ENCODE measurements around the gene NTPCR.

Gene NTPCR

GRCh38 chr1:232992227-232992626, 41.8 kb downstream of the NTPCR start:
- Histone ChIP-seq H3K36me3 (ENCODE audit: control insufficient read depth in 2 of 2, insufficient read depth in 1 of 2, low read length in 2 of 2) (peaks cover 0 to 49% of the 10 kb centered on the region in 2 experiments; a peak in 2 of 3 replicates), H3K9me3 (ENCODE audit: control insufficient read depth, insufficient read depth, low read depth, low read length) (no peaks in the 10 kb centered on the region; the same call in 1 of the 2 replicates), H3K4me3 (ENCODE audit: low read depth, low read length) (no peak overlapping the region), H3K27ac (ENCODE audit: extremely low read depth, low read depth, low read length) (no peak overlapping the region), H3K4me1 (ENCODE audit: control insufficient read depth, insufficient read depth, low read length) (0 out of 2 replicates have a peak, but pooled peaks cover 5% of the 10 kb centered on the region)
- ChIA-PET CTCF (interaction anchor here (0.6 to 1.1 kb wide), 4 partner anchors 26 to 363 kb away, joined by 3 to 4 read pairs (median 3); partner anchors contain the start of gene SIPA1L2), POLR2A (no interaction called here)
- TF ChIP-seq BCL11A (tag by site-specific recombination; IDR thresholded peaks at IDR 0.05; ENCODE audit: low read depth) (no peak), ZNF37A (tag by site-specific recombination; IDR thresholded peaks at IDR 0.05) (no peak), ZNF148 (tag by site-specific recombination; IDR thresholded peaks at IDR 0.05; ENCODE audit: borderline replicate concordance) (no peak), ZNF654 (tag by site-specific recombination; IDR thresholded peaks at IDR 0.05; ENCODE audit: low read depth) (no peak), ZNF555 (tag by site-specific recombination; conservative IDR thresholded peaks at IDR 0.05) (no peak), BCL6B (tag by site-specific recombination; IDR thresholded peaks at IDR 0.05) (no peak), ZNF521 (tag by site-specific recombination; IDR thresholded peaks at IDR 0.05) (no peak), ZNF670 (tag by site-specific recombination; IDR thresholded peaks at IDR 0.05; ENCODE audit: low read depth) (no peak), ZNF76 (tag by site-specific recombination; IDR thresholded peaks at IDR 0.05; ENCODE audit: borderline replicate concordance, low read depth) (no peak), IKZF3 (tag by site-specific recombination; IDR thresholded peaks at IDR 0.05) (no peak), MYNN (tag by site-specific recombination; IDR thresholded peaks at IDR 0.05; ENCODE audit: borderline replicate concordance) (no peak), FEZF1 (tag by site-specific recombination; IDR thresholded peaks at IDR 0.05) (no peak)

- H3K36me3 ChIP-seq (ENCODE audit: control insufficient read depth in 2 of 2, insufficient read depth in 1 of 2, low read length in 2 of 2) = peaks cover 0 to 62% of the 10 kb centered on the region in 2 experiments; a peak in 2 of 3 replicates
- no peak overlapping the region for H3K27ac ChIP-seq (ENCODE audit: extremely low read depth, low read depth, low read length)
- no peak overlapping the region for H3K4me3 ChIP-seq (ENCODE audit: low read depth, low read length)
- peak; percentile 69 for TF ChIP-seq SETDB1 (IDR thresholded peaks at IDR 0.05; ENCODE audit: insufficient read length, low read length)
- 0 out of 2 replicates have a peak, but pooled peaks have one; percentile 34 for TF ChIP-seq ZNF549 (tag by site-specific recombination; IDR thresholded peaks at IDR 0.05)
- TF ChIP-seq ZNF585B (tag by site-specific recombination; IDR thresholded peaks at IDR 0.05) = peak; percentile 100
- no peak for TF ChIP-seq ZNF202 (tag by site-specific recombination; IDR thresholded peaks at IDR 0.05; ENCODE audit: borderline replicate concordance)
- TF ChIP-seq TRIM28 (IDR thresholded peaks at IDR 0.05; ENCODE audit: borderline replicate concordance, low read length) = peak; percentile 79; the same call in 1 of the 2 replicates
- CTCF ChIA-PET = no interaction called here
- 0 out of 2 replicates have a peak, but pooled peaks cover 4% of the 10 kb centered on the region for H3K4me1 ChIP-seq (ENCODE audit: control insufficient read depth, insufficient read depth, low read length)
- POLR2A ChIA-PET = no interaction called here
- H3K9me3 ChIP-seq (ENCODE audit: control insufficient read depth, insufficient read depth, low read depth, low read length) = no peaks in the 10 kb centered on the region; the same call in 1 of the 2 replicates
Measured at GRCh38 chr1:232993555-232993954, 43.1 kb downstream of the NTPCR start.

GRCh38 chr1:232995189-232995588, 44.8 kb downstream of the NTPCR start:
- ChIA-PET POLR2A (no interaction called here), CTCF (no interaction called here)
- Histone ChIP-seq H3K4me1 (ENCODE audit: control insufficient read depth, insufficient read depth, low read length) (no peaks in the 10 kb centered on the region), H3K4me3 (ENCODE audit: low read depth, low read length) (no peak overlapping the region), H3K27ac (ENCODE audit: extremely low read depth, low read depth, low read length) (no peak overlapping the region), H3K36me3 (ENCODE audit: control insufficient read depth in 2 of 2, insufficient read depth in 1 of 2, low read length in 2 of 2) (peaks cover 3 to 73% of the 10 kb centered on the region in 2 experiments; a peak in 2 of 3 replicates), H3K9me3 (ENCODE audit: control insufficient read depth, insufficient read depth, low read depth, low read length) (no peaks in the 10 kb centered on the region; the same call in 1 of the 2 replicates)
- TF ChIP-seq ZSCAN5A (tag by site-specific recombination; IDR thresholded peaks at IDR 0.05) (no peak), ZNF221 (tag by site-specific recombination; IDR thresholded peaks at IDR 0.05; ENCODE audit: borderline replicate concordance) (no peak), ZNF335 (tag by site-specific recombination; conservative IDR thresholded peaks at IDR 0.05) (no peak), ZNF404 (tag by site-specific recombination; IDR thresholded peaks at IDR 0.05) (no peak), ZNF48 (tag by site-specific recombination; IDR thresholded peaks at IDR 0.05) (no peak), ZNF10 (tag by site-specific recombination; IDR thresholded peaks at IDR 0.05) (no peak), KLF1 (tag by site-specific recombination; IDR thresholded peaks at IDR 0.05) (no peak), ZNF629 (tag by site-specific recombination; IDR thresholded peaks at IDR 0.05) (no peak)

All from HEK293 (cell line).